B cell (primary cell): Measurements from ENCODE around the gene CECR2.

Source experiments
- CTCF ChIP-seq: fragments of 200-600 bp; IDR thresholded peaks from one replicate; pipeline ENCODE4 v1.8.0; 2022; ENCODE audit warnings: antibody characterized with exemption, mild to moderate bottlenecking
- EZH2 ChIP-seq: IDR thresholded peaks from 2 replicates; pipeline ENCODE4 v1.6.1; 2012; ENCODE audit warnings: borderline replicate concordance, low read depth, mild to moderate bottlenecking, moderate library complexity, low read length; ENCODE audit not compliant: insufficient read depth, poor library complexity, severe bottlenecking

- no peak for TF ChIP-seq CTCF
- no peak for TF ChIP-seq EZH2
These were observed 119.8 kb downstream of the CECR2 start for GRCh38 chr22:17489101-17489500.
